Neutrophil (primary cell): ENCODE results near the gene C1orf122.

Experiments
- H3K27ac ChIP-seq: fragments of 200-600 bp; sonication (generic); 2 replicates; pipeline ENCODE4 v1.5.1; 2016; ENCODE audit warnings: mild to moderate bottlenecking, moderate library complexity
- H3K27me3 ChIP-seq: fragments of 200-600 bp; sonication (generic); 2 replicates; pipeline ENCODE4 v1.6.0; 2016; ENCODE audit warnings: mild to moderate bottlenecking
- H3K36me3 ChIP-seq: fragments of 200-600 bp; sonication (generic); 2 replicates; pipeline ENCODE4 v1.5.1; 2017
- H3K4me1 ChIP-seq, 2 experiments: fragments of 200-600 bp in 1 of 2; sonication (generic) in 1 of 2; 1 replicate in 1 of 2; 2 replicates in 1 of 2; pipeline versions ENCODE4 v1.5.1 to v1.6.1; 2013 to 2016; ENCODE audit warnings: low read depth in 1 of 2, low read length in 1 of 2, mild to moderate bottlenecking in 1 of 2, moderate library complexity in 1 of 2; ENCODE audit not compliant: control insufficient read depth in 1 of 2, insufficient read depth in 1 of 2
- H3K4me3 ChIP-seq, 2 experiments: fragments of 200-600 bp in 1 of 2; sonication (generic) in 1 of 2; 1 replicate in 1 of 2; 2 replicates in 1 of 2; pipeline ENCODE4 v1.5.1; 2013 to 2016; ENCODE audit warnings: low read depth in 1 of 2, low read length in 1 of 2, mild to moderate bottlenecking in 1 of 2, moderate library complexity in 1 of 2
- H3K9me3 ChIP-seq: fragments of 200-600 bp; sonication (generic); 2 replicates; pipeline ENCODE4 v1.5.1; 2016
- CTCF ChIP-seq: fragments of 200-600 bp; sonication (generic); IDR thresholded peaks from 2 replicates; pipeline ENCODE4 v1.5.1; 2016; ENCODE audit warnings: antibody characterized with exemption

C1orf122 gene

GRCh38 chr1:37778654-37779053 lies 28.9 kb upstream of the C1orf122 start:
- H3K36me3 ChIP-seq, result no peaks in the 10 kb centered on the region
- no peak overlapping the region for H3K27ac ChIP-seq
- H3K27me3 ChIP-seq, result peaks cover 79% of the 10 kb centered on the region
- no peaks in the 10 kb centered on the region for H3K4me1 ChIP-seq
- TF ChIP-seq CTCF, result no peak
- H3K9me3 ChIP-seq, result no peaks in the 10 kb centered on the region
- H3K4me3 ChIP-seq, result no peak overlapping the region

- H3K4me1 ChIP-seq, result no peaks in the 10 kb centered on the region
- H3K9me3 ChIP-seq, result no peaks in the 10 kb centered on the region
- no peaks in the 10 kb centered on the region for H3K36me3 ChIP-seq
- H3K27me3 ChIP-seq, result peaks cover 88% of the 10 kb centered on the region
- H3K4me3 ChIP-seq, result no peak overlapping the region
- no peak overlapping the region for H3K27ac ChIP-seq
- TF ChIP-seq CTCF, result no peak
Observed at GRCh38 chr1:37782491-37782890, 25.1 kb upstream of the C1orf122 start.

- no peaks in the 10 kb centered on the region for H3K36me3 ChIP-seq
- H3K4me3 ChIP-seq, result no peak overlapping the region
- H3K27ac ChIP-seq, result no peak overlapping the region
- H3K9me3 ChIP-seq, result no peaks in the 10 kb centered on the region
- TF ChIP-seq CTCF, result no peak
- peaks cover 0 to 6% of the 10 kb centered on the region in 2 experiments for H3K4me1 ChIP-seq
- peaks cover 92% of the 10 kb centered on the region for H3K27me3 ChIP-seq
Observed at GRCh38 chr1:37792943-37793686, 14.5 kb upstream of the C1orf122 start.

- no peak for TF ChIP-seq CTCF
- Histone ChIP-seq H3K36me3 (no peaks in the 10 kb centered on the region), H3K27me3 (peaks cover 84% of the 10 kb centered on the region), H3K9me3 (no peaks in the 10 kb centered on the region), H3K4me3 (no peak within 1 kb of the TSS), H3K4me1 (peaks cover 0 to 6% of the 10 kb centered on the region in 2 experiments), H3K27ac (no peak within 1 kb of the TSS)
Observed at GRCh38 chr1:37793773-37794371, 13.7 kb upstream of the C1orf122 start, which contains the start of gene MANEAL. Gene MANEAL (plus strand): TSS chr1:37793847. CDS start chr1:37794183, 336 bp downstream.

- Histone ChIP-seq H3K4me1 (peaks cover 0 to 6% of the 10 kb centered on the region in 2 experiments), H3K27me3 (peaks cover 76% of the 10 kb centered on the region), H3K27ac (no peak overlapping the region), H3K9me3 (no peaks in the 10 kb centered on the region), H3K4me3 (no peak overlapping the region), H3K36me3 (no peaks in the 10 kb centered on the region)
- TF ChIP-seq CTCF, result no peak
Observed at GRCh38 chr1:37794372-37795339, 12.9 kb upstream of the C1orf122 start.
